ENCODE data around the gene WASF3.

Gene WASF3

GRCh38 chr13:26590379-26590778 lies 32.9 kb downstream of the WASF3 start:
- DNase-seq (ENCODE audit: low read depth, low spot score): no peak

DNA sequence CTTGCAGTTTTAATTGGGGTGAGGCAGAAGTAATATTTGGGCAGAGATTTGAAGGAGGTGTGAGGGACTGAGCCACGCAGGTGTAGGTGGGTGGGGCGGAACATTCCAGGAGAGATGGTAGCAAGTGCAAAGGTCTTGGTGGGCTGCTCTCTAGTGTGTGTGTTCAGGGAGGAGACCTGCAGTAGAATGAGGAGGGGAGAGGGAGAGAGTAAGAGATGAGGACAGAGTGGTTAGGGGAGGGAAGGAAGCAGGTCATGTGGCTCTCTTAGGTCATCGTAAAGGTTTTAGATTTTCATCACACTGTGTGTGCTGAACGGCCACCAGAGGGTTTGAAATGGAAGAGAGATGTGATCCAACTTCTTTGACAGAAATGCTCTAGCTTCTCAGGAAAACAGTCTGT lies 33.5 kb downstream of the WASF3 start:
- DNase-seq (ENCODE audit: low read depth, low spot score): no peak

- no peak for DNase-seq (ENCODE audit: low read depth, low spot score)
Observed at GRCh38 chr13:26591672-26592071, 34.2 kb downstream of the WASF3 start.

- DNase-seq (ENCODE audit: low read depth, low spot score): no peak
Observed at GRCh38 chr13:26593661-26594060, 36.2 kb downstream of the WASF3 start.

DNA sequence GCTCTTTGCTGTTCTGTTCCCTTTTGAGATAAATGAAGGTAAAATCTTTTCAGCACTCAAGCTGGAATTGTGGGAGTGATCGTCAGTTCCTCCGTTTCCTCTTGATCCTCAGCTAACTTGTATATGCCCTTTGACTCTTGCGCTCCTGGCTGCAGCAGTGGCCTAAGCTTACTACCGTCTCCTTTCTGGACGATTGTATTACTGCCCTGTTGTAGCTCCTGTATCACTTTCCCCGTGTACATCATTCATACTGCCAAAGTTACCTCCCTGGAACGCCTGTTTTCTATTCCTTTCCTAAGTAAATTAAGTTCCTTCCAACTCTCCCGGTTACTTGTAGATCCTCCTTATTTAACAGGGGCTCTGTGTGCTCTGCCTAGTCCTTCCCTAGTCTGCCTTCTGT lies 36.9 kb downstream of the WASF3 start:
- no peak for DNase-seq (ENCODE audit: low read depth, low spot score)

- DNase-seq (ENCODE audit: low read depth, low spot score): no peak
Observed at GRCh38 chr13:26596458-26596857, 39.0 kb downstream of the WASF3 start.

DNA sequence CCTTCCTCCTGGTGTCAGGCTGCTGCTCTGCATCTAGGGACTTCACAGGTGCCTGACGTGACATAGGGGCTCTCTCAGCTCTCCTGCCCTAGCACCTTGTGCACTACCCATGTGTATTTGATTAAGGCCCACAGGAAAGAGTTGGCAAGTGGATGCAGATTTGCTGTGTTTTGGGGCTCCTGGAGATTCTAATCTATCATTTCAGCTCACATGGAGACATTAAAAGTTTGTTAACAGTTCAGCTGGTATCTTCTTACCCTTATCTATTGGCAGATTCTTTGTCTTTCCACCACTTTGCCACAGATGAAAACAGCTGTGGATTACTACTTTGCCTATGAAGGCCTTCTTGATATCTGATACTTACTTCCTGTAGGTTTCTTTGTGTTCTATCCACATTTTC lies 41.9 kb downstream of the WASF3 start:
- no peak for DNase-seq (ENCODE audit: low read depth, low spot score)

DNA sequence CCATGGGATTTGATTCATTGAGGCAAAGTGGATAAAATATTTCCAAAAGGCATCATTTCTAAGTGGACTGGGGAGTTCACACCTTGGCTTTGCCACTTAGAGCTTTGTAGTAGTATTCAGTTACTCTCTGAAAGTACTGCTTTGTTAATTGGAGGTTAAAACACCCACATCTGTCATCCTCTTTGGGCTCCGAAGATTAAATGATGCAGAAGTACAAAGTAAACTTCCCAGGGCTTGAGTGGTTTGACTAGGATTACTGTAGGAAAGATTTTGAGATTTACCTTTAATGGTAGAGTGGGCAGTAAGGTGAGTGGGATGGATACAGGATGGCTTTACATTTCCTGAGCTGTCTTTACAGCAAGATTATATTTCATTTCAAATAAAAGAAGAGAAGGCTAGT lies 42.4 kb downstream of the WASF3 start:
- DNase-seq (ENCODE audit: low read depth, low spot score): no peak

DNA sequence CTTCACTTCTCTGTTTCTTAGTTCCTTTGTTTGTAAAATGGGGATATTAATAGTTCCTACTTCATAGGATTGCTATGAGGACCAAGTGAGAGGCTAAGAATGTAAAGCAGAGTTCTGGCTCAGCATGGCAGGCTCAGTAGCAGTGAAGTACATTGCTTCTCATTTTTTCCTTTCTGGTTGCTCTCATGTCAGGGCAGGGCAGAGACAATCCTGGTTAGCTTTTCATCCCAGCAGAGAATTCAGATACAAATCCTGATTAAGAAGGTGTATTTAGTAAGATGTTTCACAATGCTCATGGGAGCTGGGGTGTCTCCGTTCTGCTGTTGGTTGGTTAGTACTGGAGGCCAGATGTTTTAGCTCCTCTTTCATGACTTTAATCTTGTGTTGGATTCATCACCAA lies 42.9 kb downstream of the WASF3 start:
- no peak for DNase-seq (ENCODE audit: low read depth, low spot score)

GRCh38 chr13:26601669-26602068 lies 44.2 kb downstream of the WASF3 start:
- no peak for DNase-seq (ENCODE audit: low read depth, low spot score)

DNA sequence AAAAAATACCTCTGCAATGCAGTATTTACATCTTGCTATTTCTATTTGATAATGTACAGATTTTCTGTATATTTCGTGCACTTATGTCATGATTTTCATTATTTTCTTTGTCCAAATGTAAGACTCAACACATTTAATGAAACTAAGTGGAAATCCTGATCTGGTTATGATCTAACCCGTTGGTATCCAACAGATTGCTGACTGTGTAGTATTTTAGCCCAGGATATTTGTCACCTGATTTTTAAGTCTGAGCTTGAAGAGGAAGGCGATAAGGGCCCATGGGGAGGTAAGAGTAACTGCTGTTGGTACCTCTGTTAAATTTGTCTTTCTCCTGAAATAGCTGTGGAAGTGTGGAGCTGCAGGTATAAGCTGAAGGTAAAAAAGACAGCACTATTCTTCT lies 45.3 kb downstream of the WASF3 start:
- DNase-seq (ENCODE audit: low read depth, low spot score): no peak

DNA sequence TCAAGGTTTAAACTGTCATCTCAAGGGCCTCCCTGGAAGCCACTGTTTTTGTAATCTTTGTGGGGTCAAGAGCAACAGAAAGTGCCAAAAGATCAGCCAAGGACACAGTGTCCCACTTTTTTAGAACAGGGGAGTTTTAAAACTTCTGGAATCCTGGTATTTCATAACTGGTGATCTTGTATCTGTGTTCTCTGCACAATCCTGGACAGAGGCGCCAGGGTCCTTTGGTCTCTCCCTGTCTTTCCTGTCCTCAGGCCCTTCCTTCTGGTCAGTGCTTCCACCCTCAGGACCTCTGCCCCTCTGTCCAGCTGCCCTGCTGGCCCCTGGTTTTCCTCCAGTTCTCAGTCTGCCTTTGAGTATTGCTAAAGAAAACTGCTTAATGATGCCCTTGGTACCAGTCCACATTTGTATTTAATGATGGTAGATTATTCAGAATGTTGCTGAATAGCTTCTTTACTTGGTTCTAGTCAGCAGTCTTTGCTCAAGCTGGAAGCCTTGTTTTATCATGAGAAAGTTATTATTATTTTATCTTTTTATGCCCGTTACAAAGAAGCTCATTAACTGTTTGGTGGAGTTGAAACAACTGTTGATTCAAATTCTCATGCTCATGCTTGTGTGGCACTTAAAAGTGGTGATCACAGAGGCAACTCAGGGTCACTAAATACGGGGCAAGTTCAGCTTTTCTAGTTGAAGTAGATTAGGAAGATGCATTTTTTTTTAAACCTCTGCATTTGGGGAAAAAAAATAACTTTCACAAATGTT lies 47.5 kb downstream of the WASF3 start:
- no peak for DNase-seq (ENCODE audit: low read depth, low spot score)

GRCh38 chr13:26605845-26606244 lies 48.4 kb downstream of the WASF3 start:
- no peak for DNase-seq (ENCODE audit: low read depth, low spot score)

DNA sequence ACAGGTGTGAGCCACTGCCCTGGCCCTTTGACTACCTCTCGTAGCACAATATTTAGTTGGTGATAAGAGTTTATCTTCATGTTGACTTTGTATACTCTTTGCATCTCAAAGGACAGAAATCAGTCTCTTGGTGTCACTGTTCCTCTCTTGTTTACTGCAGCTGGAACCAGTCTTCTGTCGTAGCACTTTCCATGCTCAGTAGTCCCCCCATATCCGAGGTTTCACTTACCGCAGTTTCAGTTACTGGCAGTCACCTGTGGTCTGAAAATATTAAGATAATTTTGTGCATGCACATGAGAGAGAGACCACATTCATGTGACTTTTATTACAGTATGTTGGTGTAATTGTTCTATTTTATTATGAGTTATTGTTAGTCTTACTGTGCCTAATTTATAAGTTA lies 49.1 kb downstream of the WASF3 start:
- DNase-seq (ENCODE audit: low read depth, low spot score): no peak

GRCh38 chr13:26614721-26615120 lies 57.2 kb downstream of the WASF3 start:
- DNase-seq (ENCODE audit: low read depth, low spot score): no peak

- DNase-seq (ENCODE audit: low read depth, low spot score): no peak
Observed at GRCh38 chr13:26616126-26616525, 58.6 kb downstream of the WASF3 start.

DNA sequence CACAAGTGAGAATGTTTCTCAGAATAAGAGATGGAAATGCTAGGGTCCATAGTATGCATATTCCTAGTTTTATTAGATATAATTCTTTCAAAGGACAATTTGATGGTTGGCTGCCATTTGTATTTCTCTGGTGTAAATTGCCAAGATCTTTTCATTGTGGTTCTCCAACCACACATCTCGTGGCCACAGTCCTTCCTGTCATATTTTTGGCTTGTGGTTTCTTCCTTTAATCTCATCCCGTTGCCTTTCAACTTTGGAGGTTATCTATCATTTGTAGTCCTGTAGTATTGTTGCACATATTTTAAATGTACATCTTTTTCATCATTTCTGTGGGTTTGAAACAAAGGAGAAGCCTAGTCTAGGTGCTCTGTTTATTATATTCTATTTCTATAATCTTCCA lies 61.2 kb downstream of the WASF3 start:
- no peak for DNase-seq (ENCODE audit: low read depth, low spot score)

GRCh38 chr13:26619358-26619757 lies 61.9 kb downstream of the WASF3 start:
- DNase-seq (ENCODE audit: low read depth, low spot score): no peak

DNA sequence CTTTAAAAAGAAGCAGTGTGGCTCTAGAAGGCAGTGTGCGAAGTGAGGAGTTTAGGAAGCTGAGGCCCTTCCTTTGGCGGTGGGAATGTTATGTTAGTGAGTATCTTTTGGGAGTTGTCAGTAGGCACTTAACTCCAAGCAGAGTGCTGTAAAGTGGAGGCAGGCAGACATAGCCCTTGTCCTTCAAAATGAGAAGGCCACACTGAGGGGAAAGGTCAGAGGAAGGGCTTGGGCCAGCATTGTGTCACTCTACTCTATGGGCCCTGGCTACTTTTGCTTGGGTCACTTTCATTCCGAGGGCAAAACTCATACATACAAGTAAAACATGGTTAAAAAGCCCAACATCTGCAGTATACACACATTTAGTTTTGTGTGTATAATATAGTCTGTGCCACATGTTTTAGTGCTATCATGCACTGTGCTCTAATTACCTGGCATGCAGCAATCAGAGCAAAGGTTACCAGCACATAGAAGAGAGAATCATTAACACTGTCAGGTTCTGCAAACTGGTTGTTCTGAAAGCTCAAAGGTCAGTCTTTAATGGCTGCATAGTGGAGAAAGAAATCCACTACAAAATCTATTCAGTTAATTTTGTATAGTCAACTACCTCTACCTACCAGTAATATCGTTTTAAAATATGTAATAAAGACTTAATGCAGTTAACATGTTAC lies 64.4 kb downstream of the WASF3 start:
- no peak for DNase-seq (ENCODE audit: low read depth, low spot score)

DNA sequence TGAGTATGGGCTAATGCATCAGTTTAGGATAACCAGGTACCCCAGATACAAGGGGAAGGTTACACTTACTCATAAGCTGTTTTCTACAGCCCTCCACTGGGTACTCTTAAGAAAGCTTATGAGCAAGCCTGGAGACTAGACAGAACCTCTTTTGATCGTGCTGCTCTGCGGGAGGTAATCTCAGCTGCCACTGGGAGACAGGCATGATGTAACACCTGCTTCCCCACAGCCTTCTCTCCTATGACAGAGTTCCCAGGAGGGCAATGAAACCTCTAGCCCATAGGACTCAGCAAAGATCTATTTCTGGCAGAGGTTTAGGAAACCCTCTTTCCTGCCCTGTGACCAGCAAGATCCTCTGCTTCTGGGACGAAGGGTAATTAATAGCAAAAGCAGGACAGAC lies 65.6 kb downstream of the WASF3 start:
- DNase-seq (ENCODE audit: low read depth, low spot score): no peak

- no peak for DNase-seq (ENCODE audit: low read depth, low spot score)
Observed at GRCh38 chr13:26624572-26624971, 67.1 kb downstream of the WASF3 start.

DNA sequence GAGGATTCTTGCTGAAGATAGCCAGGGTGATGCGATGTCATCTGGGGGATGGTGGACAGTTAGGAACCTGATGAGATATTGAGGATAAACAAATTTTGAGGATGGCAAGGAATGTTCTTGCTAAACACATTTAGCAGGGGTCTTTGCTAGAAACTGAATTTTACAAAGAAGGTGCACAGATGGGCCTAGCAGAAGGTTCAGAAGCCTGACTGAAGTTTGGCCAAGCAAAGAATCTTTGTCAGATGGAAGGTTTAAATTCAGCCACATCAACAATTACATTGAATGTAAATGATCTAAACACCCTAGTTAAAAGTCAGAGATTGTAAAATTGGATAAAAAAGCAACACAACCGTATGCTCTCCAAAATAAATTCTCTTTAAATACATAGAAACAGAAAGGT lies 68.8 kb downstream of the WASF3 start:
- no peak for DNase-seq (ENCODE audit: low read depth, low spot score)

GRCh38 chr13:26628706-26629105 lies 71.2 kb downstream of the WASF3 start:
- DNase-seq (ENCODE audit: low read depth, low spot score): no peak
